Uterus (tissue), 4 donors: Measurements from ENCODE around the gene WDFY4. TPM values are rescaled to one million over a fixed set of nuclear protein-coding genes. Genes with fewer than 3 reads are reported as not detected.

Experiments
- DNase-seq, 2 donors: peaks; one replicate each; pipeline ENCODE4 v3.0.0-alpha.2; 2019 to 2020
- H3K27ac ChIP-seq, 2 donors: fragments of 200-600 bp; sonication (generic); 1 replicate in 1 of 2; 2 replicates in 1 of 2; pipeline ENCODE4 v1.5.1; 2016 to 2018
- H3K27me3 ChIP-seq, 2 donors: fragments of 200-600 bp; sonication (generic); one replicate each; pipeline ENCODE4 v1.5.1; 2018 to 2019; ENCODE audit warnings: control low read depth in 1 of 2
- H3K36me3 ChIP-seq, 2 donors: fragments of 200-600 bp; sonication (generic); one replicate each; pipeline ENCODE4 v1.5.1; 2019; ENCODE audit warnings: control low read depth in 1 of 2
- H3K4me1 ChIP-seq, 2 donors: fragments of 200-600 bp; sonication (generic); one replicate each; pipeline ENCODE4 v1.5.1; 2018 to 2019; ENCODE audit warnings: control low read depth in 1 of 2
- H3K4me3 ChIP-seq, 2 donors: fragments of 200-600 bp; sonication (generic); 1 replicate in 1 of 2; 2 replicates in 1 of 2; pipeline ENCODE4 v1.5.1; 2018 to 2019; ENCODE audit warnings: mild to moderate bottlenecking in 1 of 2
- H3K9me3 ChIP-seq, 2 donors: fragments of 200-600 bp; sonication (generic); one replicate each; pipeline ENCODE4 v1.5.1; 2019; ENCODE audit warnings: control low read depth in 1 of 2
- POLR2A ChIP-seq, 2 donors: fragments of 450-650 bp; IDR thresholded peaks; one replicate each; pipeline ENCODE4 v1.6.1; 2016; ENCODE audit warnings: antibody characterized with exemption in 2 of 2, mild to moderate bottlenecking in 1 of 2, moderate library complexity in 1 of 2
- intact Hi-C: fragments of 100-400 bp; cut with DNase I; formaldehyde crosslinking; loops from one replicate; pipeline ENCODE4 v1.15.1; 2023; ENCODE audit warnings: low total_unique reads
- total RNA-seq, 4 donors: library from RNA; depleted of rRNA in 3 of 4; stranded (reverse); fragments of >200 nt in 3 of 4; gene quantifications; one replicate each; pipeline versions ENCODE4 v1.1.0 to v1.2.4, GENCODE V29; 2014 to 2023
- TF ChIP-seq, protein P1 (sequence below), 4 experiments: fragments of 200-600 bp in 2 of 4; fragments of 450-650 bp in 2 of 4; sonication (generic) in 2 of 4; IDR thresholded peaks; one replicate each; pipeline ENCODE4 v1.5.1; 2016 to 2019; ENCODE audit warnings: antibody characterized with exemption in 4 of 4, mild to moderate bottlenecking in 2 of 4, moderate library complexity in 1 of 4
- donor health status: DM: yes; HTN: yes; CAD: no.

The WDFY4 gene
- total RNA-seq, 4 donors from 2014 or later: 0.26 to 5.2 (median 1.2) TPM

DNA sequence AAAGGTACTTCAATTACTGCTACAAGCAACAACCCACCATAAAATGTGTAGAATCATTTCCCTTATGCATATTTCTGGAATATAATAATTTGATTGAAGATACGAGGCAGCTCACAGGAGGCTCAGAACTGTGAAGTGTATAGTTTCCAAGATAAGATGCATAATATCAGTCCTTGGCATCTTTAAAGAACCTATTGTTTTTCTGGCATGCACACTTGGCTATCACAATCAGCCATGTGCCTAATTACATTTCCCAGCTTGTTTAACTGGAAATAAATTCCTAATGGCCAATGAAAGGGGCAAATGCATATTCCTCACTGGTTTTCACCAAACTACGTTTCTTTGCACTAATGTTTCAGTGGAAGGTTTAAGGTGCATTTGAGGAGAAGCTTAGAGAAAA lies 338.4 kb downstream of the WDFY4 start:
- no peak for DNase-seq
- no peaks in the 10 kb centered on the region for H3K36me3 ChIP-seq
- intact Hi-C loops: no loop called here
- H3K27me3 ChIP-seq: no peaks in the 10 kb centered on the region
- H3K9me3 ChIP-seq: no peaks in the 10 kb centered on the region
- peaks cover 0 to 7% of the 10 kb centered on the region in 2 donors for H3K4me1 ChIP-seq
- no peak overlapping the region for H3K4me3 ChIP-seq
- H3K27ac ChIP-seq: peak overlapping the region; percentile 70 to 79
- TF ChIP-seq POLR2A (IDR thresholded peaks at IDR 0.05): no peak
- TF ChIP-seq, protein P1, sequence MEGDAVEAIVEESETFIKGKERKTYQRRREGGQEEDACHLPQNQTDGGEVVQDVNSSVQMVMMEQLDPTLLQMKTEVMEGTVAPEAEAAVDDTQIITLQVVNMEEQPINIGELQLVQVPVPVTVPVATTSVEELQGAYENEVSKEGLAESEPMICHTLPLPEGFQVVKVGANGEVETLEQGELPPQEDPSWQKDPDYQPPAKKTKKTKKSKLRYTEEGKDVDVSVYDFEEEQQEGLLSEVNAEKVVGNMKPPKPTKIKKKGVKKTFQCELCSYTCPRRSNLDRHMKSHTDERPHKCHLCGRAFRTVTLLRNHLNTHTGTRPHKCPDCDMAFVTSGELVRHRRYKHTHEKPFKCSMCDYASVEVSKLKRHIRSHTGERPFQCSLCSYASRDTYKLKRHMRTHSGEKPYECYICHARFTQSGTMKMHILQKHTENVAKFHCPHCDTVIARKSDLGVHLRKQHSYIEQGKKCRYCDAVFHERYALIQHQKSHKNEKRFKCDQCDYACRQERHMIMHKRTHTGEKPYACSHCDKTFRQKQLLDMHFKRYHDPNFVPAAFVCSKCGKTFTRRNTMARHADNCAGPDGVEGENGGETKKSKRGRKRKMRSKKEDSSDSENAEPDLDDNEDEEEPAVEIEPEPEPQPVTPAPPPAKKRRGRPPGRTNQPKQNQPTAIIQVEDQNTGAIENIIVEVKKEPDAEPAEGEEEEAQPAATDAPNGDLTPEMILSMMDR (IDR thresholded peaks at IDR 0.05): no peak

- Histone ChIP-seq H3K4me3 (no peak overlapping the region), H3K9me3 (no peaks in the 10 kb centered on the region), H3K27me3 (no peaks in the 10 kb centered on the region), H3K4me1 (peaks cover 0 to 7% of the 10 kb centered on the region in 2 donors), H3K27ac (peak overlapping the region; percentile 70 to 79), H3K36me3 (no peaks in the 10 kb centered on the region)
- DNase-seq: peak; percentile 33 to 41
- TF ChIP-seq, protein P1 (IDR thresholded peaks at IDR 0.05): no peak
- no peak for TF ChIP-seq POLR2A (IDR thresholded peaks at IDR 0.05)
- intact Hi-C loops: no loop called here
Observed at GRCh38 chr10:49023752-49024151, 339.1 kb downstream of the WDFY4 start.

DNA sequence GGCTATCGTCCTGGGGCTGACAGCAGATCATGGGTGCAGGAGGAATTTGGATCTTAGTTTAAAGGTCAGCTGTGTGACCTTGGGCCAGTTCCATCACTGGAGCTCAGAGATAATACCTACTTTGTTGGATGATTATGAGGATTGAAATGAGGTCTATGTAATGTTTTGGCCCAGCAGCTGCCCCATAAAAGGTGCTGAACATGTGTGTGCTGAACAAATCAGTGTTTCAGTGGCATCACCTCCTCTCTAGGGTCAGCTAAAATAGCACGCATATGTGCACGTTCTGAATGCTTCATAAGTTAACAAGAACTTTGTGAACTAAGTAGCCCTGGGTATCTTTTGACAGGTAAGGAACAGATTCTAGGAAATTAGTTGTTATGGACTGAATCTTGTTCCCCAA lies 339.8 kb downstream of the WDFY4 start:
- peak in 1 of 2 donors; percentile 31 for DNase-seq
- Histone ChIP-seq H3K27ac (peak overlapping the region; percentile 70 to 79), H3K36me3 (no peaks in the 10 kb centered on the region), H3K9me3 (no peaks in the 10 kb centered on the region), H3K4me3 (no peak overlapping the region), H3K4me1 (peaks cover 0 to 7% of the 10 kb centered on the region in 2 donors), H3K27me3 (no peaks in the 10 kb centered on the region)
- no peak for TF ChIP-seq POLR2A (IDR thresholded peaks at IDR 0.05)
- TF ChIP-seq, protein P1 (IDR thresholded peaks at IDR 0.05): no peak
- intact Hi-C loops: no loop called here

DNA sequence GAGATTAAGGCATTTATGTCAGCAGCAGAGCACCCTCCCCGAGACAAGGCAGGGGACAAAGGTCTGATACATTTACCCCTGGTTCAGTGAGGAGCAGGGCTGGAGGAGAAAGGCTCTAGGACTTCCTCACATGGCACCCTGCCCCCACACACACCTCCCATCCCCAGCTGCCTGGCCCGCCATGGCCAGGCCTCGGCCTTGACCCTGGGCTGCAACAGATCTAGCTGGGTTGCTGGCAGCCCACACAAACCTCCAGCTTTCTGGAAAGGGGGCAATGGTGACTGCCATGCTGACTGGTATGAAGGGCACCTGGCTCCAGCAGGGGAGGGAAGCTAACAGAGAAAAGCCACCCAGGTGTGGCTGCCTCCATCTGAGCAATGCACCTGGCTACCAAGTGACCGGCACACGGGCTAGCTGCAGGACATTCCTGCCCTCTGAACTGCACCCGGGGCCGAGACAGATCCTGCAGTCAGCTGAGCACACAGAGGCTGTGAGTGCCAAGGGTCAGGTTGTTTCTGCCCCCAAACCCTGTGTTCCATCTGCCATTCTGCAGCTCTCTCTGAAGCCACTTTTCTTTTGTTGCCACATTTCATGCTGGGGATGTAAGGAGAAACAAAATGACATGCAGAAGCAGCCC lies 340.8 kb downstream of the WDFY4 start:
- DNase-seq: no peak
- H3K9me3 ChIP-seq: no peaks in the 10 kb centered on the region
- no peak overlapping the region for H3K4me3 ChIP-seq
- intact Hi-C loops: no loop called here
- no peaks in the 10 kb centered on the region for H3K36me3 ChIP-seq
- TF ChIP-seq POLR2A (IDR thresholded peaks at IDR 0.05): no peak
- TF ChIP-seq, protein P1 (IDR thresholded peaks at IDR 0.05): no peak
- H3K27me3 ChIP-seq: no peaks in the 10 kb centered on the region
- peak overlapping the region; percentile 70 to 79 for H3K27ac ChIP-seq
- H3K4me1 ChIP-seq: peaks cover 0 to 7% of the 10 kb centered on the region in 2 donors

GRCh38 chr10:49028639-49029038 lies 344.0 kb downstream of the WDFY4 start:
- no peak for DNase-seq
- Histone ChIP-seq H3K4me1 (peaks cover 0 to 7% of the 10 kb centered on the region in 2 donors), H3K4me3 (no peak overlapping the region), H3K9me3 (no peaks in the 10 kb centered on the region), H3K27ac (no peak overlapping the region), H3K27me3 (no peaks in the 10 kb centered on the region), H3K36me3 (no peaks in the 10 kb centered on the region)
- TF ChIP-seq POLR2A (IDR thresholded peaks at IDR 0.05): no peak
- TF ChIP-seq, protein P1 (IDR thresholded peaks at IDR 0.05): no peak
- intact Hi-C loops: no loop called here
